Stimulated activated CD4-positive, alpha-beta T cell treated with anti-CD3 and anti-CD28 coated beads, Interleukin-12 subunit alpha, Interleukin-12 subunit beta, amount 100 ng/mL, for 48 hours (primary cell): Measurements from ENCODE around the gene REEP6.
"Not testable (repeated sequence)": the region's sequence is repeated elsewhere in the genome, so short reads cannot be mapped to it uniquely, and the experiment has no call there.

Experiments
- DNase-seq, 3 donors: peaks; one replicate each; pipeline ENCODE4 v3.0.0-alpha.2; 2020; ENCODE audit warnings: low read depth in 2 of 3, low spot score in 1 of 3

Gene REEP6

DNA sequence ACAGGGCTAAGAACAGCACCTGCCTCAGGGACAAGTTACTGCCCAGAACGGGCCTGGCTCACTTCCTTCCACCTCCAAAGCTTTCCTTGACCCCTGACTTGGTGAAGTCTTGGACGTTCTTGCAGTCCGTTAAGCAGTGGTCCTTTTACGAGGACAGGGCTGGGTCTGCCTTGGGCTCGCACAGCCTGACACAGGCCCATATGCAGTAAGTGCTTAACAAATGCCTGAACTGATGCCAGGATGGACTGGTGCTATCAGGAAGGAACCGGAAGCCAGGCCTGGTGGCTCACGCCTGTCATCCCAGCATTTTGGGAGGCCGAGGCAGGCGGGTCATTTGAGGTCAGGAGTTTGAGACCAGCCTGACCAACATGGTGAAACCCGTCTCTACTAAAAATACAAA lies 31.1 kb downstream of the REEP6 start:
- no peak for DNase-seq

DNA sequence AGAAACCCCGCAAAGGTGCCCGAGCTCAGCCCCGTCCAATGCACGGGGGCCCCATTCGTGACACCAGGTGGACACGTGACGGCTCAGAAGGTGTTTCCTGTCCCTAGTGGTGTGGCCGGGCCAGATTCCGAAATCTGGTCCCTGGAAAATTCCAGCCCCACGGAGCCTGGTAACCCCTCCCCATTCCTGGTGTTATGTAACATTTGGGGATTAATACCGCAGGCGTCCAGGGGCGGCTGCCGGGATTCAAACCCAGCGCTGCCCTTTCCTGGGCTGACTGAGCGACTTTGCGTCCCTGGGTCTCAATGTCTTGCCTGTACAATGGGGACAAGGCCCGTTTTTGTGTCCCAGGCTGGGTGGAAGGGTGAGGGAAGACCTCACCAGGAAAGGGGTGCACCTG lies 31.9 kb downstream of the REEP6 start:
- no peak for DNase-seq

DNA sequence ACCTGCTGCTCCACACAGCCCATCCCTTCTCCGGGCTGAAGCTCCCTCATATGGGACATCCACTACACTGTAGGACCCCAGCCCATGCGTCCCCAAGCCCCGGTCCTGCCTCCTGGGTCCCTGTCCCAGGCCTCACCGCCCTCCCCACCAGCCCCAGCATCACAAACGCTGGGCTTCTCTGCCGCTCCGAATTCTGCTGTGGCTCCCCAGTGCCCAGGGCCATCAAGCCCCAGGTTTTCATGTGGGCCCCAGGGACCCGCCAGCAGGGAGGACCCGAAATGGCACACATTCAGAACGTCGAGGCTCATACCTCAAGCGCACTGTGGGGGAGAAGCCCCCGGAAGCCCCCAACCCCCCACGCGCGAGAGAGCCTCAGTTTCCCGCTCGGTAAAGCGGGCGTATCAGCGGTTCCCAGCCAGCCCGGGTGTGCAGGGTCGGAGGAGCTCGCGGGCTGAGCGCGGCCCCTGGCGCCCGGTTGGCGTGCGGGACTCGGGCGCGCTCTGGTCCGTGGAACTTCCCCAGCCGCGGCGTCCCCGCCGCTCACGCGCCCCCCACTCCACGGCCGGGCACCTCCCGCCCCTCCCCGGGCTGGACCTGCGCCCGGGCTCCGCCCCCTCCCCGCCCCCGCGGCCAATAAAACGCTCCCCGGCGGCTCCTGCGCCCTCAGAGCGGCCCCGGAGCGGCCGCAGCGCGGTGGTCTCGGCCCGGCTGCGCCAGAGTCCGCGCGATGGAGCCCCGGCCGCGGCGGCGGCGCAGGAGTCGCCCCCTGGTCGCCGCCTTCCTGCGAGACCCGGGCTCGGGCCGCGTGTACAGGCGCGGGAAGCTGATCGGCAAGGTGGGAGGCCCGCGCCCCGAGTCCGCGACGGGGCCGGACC lies 32.7 kb downstream of the REEP6 start, which contains the start of gene PLK5:
TSS of gene PLK5 (plus strand) at position 666 of the 875 bp plus-strand sequence. CDS start 2,920 bp downstream, outside the sequence.
- no peak for DNase-seq

DNA sequence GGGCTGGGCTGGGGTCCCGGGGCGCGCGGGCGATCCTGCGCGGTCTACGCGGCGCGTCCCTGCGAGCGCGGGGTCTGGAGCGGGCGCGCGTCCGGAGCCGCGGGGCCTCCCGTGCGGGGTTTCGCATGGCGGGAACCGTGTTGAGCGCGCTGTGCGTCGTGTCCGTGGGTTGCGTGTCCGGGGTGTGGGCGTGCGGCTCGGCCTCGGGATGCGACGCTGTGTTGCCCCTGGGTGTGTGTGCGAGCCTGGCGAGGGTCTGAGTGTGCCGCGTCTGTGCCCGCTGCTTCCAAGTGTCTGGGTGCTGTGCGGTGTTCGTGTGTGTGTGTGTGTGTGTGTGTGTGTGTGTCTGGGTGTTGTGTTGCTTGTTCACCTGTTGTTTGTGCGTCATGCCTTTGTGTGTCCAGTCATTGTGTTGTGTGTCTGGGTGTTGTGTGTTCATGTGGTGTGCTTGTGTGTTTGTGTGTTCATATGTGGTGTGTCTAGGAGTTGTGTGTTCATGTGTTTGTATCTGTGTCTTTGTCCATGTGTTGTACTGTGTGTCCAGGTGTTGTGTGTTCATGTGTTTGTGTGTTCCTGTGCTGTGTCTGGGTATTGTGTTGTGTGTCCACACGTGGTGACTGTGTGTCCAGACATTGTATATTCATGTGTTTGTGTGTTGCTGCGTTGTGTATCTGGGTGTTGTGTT lies 33.4 kb downstream of the REEP6 start:
- no peak for DNase-seq

DNA sequence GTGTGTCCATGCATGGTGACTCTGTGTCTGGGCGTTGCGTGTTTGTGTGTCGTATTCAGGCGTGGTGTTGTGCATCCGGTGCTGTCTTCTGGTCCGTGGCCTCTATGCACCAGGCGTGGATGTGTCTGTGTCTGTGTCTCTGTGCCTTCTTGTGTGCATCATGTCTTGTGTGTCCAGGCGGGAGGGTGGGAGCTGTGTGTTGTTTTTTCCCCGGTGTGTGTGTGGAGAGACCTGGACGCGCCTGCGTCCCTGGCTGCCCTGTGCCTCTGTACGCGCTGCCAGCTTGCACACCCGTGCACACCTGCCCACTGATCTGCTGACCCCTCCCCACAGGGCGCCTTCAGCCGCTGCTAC lies 34.0 kb downstream of the REEP6 start:
- DNase-seq, result no peak

DNA sequence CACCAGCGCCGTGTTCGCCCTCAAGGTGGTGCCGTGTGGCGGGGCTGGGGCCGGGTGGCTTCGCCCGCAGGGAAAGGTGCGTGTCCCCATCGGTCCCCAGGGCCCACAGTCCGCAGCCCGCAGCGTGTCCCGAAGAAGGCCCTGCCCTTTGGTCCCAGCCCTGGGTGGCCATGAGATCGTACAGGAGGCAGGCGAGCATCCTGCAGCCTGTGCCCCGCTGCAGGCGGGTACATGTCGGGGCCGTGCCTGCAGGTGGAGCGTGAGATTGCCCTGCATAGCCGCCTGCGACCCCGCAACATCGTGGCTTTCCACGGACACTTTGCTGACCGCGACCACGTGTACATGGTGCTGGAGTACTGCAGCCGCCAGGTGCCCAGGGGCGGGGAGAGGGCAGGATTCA lies 34.4 kb downstream of the REEP6 start:
- no peak for DNase-seq

DNA sequence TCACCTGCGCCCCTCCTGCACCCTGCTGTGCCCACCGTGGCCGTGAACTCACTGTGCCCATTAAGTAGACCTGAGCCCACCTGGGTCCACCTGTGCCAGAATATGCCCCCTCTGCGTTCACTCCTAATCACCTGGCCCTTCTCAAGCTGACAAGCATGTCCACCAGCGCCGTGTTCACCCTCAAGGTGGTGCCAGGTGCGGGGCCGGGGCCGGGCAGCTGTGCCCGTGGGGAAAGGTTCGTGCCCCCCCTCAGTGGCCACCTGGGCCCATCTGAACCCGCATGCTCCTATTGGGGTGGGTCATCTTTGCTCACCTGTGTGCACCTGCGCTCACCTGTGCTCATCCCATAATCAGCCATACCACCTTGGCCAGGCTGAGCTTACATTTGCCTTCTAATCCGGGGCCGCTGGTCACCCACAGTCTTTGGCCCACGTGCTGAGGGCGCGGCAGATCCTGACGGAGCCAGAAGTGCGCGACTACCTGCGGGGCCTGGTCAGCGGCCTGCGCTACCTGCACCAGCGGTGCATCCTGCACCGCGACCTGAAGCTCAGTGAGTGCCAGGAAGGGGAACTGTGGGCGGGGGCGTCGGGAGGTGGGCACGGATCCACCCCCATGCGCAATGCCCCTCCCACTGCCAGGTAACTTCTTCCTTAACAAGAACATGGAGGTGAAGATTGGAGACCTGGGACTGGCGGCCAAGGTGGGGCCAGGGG lies 35.2 kb downstream of the REEP6 start:
- no peak for DNase-seq

DNA sequence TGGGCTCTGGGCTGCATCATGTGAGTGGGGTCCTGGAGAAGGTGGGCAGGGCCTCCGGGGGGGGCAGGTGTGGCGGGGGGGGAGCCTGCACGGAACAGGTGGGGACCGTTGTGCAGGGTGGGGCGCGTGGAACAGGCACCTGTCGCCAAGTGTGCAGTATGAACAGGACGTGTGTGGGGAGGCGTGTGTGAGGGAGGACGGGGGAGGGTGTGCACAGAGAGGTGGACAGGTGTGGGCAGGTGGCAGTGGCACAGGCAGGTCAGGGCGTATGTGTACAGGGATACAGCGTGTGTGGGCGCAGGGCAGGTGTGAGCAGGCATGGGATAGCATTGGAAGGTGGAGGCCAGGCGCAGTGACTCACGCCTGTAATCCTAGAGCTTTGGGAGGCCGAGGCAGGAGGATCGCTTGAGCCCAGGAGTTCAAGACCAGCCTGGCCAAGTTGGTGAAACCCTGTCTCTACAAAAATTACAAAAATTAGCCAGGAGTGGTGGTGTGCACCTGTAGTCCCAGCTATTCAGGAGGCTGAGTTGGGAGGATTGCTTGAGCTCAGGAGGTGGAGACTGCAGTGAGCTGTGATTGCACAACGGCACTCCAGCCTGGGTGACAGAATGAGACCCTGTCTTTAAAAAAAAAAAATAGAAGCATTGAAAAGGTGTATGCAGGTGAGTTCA lies 36.1 kb downstream of the REEP6 start:
- no peak for DNase-seq

DNA sequence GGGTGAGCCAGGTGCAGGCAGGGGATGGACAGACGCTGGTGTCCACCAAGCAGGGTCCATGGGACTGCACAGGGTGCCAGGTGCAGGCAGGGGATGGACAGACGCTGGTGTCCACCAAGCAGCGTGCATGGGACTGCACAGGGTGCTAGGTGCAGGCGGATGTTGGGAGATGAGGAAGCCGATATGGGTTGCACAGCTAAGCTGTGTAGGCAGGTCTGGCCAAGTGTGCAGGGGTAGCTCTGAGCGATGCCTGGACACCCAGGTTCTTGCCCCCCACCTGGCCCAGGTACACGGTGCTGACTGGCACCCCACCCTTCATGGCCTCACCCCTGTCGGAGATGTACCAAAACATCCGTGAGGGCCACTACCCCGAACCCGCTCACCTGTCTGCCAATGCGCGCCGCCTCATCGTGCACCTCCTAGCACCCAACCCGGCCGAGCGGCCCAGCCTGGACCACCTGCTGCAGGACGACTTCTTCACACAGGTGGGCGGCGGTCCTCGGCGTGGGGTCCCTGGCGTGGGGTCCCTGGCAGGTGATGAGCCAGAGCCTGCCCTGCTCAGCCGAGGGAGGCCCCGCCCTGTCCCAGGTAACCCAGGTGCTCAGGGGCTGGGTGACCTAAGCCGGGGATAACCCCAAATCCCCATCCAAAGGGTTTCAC lies 36.8 kb downstream of the REEP6 start:
- DNase-seq, result no peak

DNA sequence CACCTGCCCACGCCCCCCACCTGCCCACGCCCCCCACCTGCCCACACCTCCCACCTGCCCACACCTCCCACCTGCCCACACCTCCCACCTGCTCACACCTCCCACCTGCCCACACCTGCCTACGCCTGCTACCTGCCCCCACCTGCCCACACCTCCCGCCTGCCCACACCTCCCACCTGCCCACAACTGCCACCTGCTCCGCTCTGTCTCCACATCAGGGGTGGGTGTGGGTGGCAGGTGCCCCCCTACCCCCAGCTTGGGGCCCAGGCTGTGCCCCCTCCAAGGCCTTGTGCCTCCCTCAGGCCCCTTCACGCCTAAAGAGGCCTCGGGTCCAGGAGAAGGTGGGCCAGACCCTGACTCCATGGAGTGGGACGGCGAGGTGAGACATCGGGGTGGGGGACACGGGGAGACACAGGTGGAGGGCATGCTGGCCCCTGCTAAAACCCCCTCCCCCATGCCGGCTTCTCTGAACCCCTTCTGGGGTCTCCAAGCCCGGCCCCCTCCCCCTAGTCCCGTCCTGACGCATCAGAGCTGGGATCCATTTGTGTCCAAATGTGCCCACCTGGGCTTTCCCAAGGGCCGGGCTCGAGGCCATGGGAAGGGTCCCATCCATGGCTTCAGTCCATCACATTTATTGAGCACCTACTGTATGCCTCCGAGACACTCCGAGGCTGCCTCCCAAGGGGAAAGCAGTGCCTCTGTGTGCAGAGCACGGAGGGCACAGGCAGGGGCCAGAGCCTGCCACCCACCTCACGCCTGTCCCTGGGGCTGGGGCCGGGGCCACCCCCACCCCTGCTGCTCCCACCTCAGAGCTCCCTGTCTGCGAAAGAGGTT lies 37.8 kb downstream of the REEP6 start:
- DNase-seq, result no peak

DNA sequence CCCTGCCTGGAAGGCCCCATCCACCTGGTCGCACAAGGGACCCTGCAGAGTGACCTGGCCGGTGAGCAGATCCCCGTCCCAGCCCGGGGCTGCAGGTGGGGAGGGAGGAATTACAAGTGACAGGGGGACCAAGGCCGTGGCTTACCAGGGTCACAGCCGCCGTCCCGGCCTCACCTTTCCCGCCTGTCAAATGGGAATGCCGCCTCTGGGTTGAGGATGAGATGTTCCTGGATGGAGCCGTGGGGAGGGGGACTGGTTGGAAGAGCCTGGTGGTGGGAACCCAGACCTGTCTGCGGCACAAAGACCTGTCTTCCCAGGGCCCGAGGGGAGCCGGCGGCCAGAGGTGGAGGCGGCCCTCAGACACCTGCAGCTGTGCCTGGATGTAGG lies 38.4 kb downstream of the REEP6 start:
- no peak for DNase-seq

DNA sequence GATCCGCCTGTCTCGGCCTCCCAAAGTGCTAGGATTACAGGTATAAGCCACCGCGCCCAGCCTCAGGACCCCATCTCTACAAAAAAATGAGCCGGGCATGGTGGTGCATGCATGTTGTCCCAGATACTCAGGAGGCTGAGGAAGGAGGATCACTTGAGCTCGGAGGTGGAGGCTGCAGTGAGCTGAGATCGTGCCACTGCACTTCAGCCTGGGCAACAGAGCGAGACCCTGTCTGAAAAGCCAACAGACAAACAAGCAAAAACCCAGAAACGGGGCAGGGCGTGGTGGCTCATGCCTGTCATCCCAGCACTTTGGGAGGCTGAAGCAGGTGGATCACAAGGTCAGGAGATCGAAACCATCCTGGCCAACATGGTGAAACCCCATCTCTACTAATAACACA lies 39.9 kb downstream of the REEP6 start:
- DNase-seq, result not testable (repeated sequence)

DNA sequence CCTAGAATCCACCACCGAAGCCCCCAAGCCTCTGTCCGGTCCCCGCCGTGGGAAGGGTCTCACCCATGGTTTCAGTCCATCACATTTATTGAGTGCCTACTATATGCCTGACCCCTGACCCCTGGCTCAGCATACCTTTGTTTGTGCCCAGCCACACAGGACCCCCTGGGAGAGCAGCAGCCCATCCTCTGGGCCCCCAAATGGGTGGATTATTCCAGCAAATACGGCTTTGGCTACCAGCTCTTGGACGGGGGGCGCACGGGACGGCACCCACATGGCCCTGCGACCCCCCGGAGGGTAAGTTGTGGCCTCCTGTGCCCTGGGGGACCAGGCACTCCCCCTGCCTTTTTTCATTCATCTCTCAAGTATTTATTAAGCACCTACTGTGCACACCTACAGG lies 40.6 kb downstream of the REEP6 start:
- no peak for DNase-seq

DNA sequence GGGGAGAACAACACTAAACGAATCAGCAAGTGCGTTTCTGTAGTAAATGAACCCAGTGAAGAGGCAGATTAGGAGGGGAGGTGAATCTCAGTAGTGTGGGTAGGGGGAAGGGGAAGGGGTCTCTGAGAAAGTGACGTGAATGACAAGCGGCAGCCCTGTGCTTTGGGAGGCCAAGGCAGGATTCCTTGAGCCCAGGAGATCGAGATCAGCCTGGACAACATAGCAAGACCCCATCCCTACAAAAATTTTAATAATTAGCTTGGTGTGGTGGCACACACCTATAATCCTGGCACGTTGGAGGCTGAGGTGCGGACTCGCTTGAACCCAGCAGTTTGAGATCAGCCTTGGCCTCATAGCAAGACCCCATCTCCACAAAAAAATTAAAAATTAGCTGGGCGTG lies 41.0 kb downstream of the REEP6 start:
- no peak for DNase-seq

DNA sequence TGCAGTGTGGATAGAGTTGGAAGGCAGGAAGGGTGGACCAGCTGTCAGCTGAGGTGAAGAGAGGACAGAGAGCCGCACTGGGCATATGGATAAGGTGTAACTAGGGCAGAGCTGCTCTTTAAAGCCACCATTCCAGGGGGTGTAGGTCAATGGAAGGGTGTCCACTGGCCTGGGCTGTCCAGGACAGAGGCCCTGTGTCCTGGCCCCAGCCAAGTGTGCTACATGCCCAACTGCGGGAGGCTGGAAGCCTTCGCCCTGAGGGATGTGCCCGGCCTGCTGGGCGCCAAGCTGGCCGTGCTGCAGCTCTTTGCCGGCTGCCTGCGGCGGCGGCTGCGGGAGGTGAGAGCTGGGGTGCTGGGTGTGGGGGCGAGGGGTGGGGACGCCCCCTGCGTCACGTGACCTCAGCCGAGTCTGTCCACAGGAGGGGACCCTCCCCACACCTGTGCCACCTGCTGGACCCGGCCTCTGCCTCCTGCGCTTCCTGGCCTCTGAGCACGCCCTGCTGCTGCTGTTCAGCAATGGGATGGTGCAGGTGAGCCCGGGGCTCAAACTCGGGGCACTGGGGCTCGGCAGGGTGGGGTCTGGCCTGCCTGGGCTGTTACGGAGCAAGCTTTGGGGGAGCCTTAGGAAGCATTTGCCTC lies 42.6 kb downstream of the REEP6 start:
- DNase-seq, result no peak

DNA sequence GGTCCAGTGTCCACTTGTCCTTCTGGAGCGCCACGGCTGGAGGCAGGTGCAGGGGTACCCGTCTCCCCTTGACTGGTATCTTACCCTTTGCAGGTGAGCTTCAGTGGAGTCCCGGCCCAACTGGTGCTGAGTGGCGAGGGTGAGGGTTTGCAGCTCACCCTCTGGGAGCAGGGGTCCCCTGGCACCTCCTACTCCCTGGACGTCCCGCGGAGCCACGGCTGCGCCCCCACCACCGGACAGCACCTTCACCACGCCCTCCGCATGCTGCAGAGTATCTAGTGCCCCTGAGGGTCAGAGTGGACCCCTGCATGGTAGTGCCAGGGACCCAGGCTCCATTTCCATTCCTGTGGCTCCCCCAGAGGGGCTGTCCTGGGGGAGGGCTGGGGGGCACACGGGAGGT lies 44.0 kb downstream of the REEP6 start:
- DNase-seq, result no peak

DNA sequence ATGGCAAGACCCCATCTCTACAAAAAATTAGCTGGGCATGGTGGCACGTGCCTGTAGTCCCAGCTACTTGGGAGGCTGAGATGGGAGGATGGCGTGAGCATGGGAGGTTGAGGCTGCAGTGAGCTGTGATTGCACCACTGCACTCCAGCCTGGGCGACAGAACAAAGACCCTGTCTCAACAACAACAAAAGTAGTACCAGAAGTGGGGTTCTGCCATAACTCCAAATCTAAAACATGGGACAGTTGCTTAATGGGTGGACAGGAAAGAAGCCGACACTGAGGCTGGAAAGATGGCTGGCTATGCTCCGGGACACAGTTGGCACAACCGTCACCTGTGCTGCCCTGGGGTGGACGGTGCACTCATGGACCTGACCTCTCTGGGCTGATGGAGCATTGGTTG lies 44.7 kb downstream of the REEP6 start:
- not testable (repeated sequence) for DNase-seq

DNA sequence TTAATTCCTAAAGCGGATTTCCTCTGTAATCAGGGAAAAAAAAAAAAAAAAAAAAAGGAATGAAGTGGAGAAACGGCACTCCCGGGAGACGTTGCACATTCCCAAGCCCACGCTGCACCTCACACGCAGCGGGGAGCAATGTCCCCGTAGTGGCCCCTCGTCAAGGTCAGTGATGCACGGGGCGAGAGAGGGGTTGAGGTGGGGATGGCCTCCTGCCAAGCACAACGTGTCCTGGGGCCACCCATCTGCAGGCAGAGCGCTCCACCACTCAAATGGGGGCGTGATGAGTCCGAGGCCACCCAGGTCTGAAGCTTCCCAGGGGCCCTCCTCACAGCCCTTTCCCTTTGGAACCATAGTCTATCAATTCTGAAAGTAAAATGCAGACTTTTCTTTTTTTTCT lies 48.0 kb downstream of the REEP6 start:
- no peak for DNase-seq

DNA sequence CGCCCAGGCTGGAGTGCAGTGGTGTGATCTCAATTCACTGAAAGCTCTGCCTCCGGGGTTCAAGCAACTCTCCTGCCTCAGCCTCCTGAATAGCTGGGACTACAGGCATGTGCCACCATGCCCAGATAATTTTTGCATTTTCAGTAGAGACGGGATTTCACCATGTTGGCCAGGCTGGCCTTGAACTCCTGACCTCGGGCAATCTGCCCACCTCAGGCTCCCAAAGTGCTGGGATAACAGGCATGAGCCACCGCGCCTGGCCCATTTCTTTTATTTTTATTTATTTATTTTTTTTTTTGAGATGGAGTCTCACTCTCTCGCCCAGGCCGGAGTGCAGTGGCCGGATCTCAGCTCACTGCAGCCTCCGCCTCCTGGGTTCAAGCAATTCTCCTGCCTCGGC lies 48.8 kb downstream of the REEP6 start:
- not testable (repeated sequence) for DNase-seq
